ENCODE results near the gene RNF31. TPM values are rescaled to one million over a fixed set of nuclear protein-coding genes. Genes with fewer than 3 reads are reported as not detected.

Gene RNF31
- total and polyA plus RNA-seq, 2 of the 13 experiments (the other 11 are each of a cell fraction or from before 2014, with no cell fraction given), result 48.2 to 86.8 TPM

GRCh38 chr14:24160850-24161804 is 13.8 kb downstream of the RNF31 start, which contains the start of gene IRF9 (continued):
- TF ChIP-seq ETS1 (CRISPR knock-in tag; IDR thresholded peaks at IDR 0.05) (no peak), SMAD3 (CRISPR knock-in tag; IDR thresholded peaks at IDR 0.05) (peak; percentile 100), ZBTB34 (CRISPR knock-in tag; IDR thresholded peaks at IDR 0.05) (peak; percentile 69; the same call in 1 of the 2 replicates), ZNF713 (CRISPR knock-in tag; IDR thresholded peaks at IDR 0.05) (peak; percentile 88; the same call in 1 of the 2 replicates), HIC2 (CRISPR knock-in tag; IDR thresholded peaks at IDR 0.05; ENCODE audit: low read depth) (peak; percentile 94), CHD2 (IDR thresholded peaks at IDR 0.05; ENCODE audit: low read depth, low read length) (no peak; the same call in 1 of the 2 replicates), ZBTB37 (CRISPR knock-in tag; IDR thresholded peaks at IDR 0.05) (no peak; the same call in none of the 2 replicates), ZMAT5 (CRISPR knock-in tag; IDR thresholded peaks at IDR 0.05; ENCODE audit: borderline replicate concordance, low read depth) (no peak), TFDP2 (CRISPR knock-in tag; IDR thresholded peaks at IDR 0.05) (peak; percentile 87), ZNF20 (CRISPR knock-in tag; IDR thresholded peaks at IDR 0.05) (no peak), ZSCAN5A (CRISPR knock-in tag; IDR thresholded peaks at IDR 0.05; ENCODE audit: borderline replicate concordance) (peak; percentile 95), ZNF749 (CRISPR knock-in tag; IDR thresholded peaks at IDR 0.05; ENCODE audit: borderline replicate concordance) (peak; percentile 99)

Data from HepG2 (cell line).